ENCODE data around the gene NBEA.

The NBEA gene

DNA sequence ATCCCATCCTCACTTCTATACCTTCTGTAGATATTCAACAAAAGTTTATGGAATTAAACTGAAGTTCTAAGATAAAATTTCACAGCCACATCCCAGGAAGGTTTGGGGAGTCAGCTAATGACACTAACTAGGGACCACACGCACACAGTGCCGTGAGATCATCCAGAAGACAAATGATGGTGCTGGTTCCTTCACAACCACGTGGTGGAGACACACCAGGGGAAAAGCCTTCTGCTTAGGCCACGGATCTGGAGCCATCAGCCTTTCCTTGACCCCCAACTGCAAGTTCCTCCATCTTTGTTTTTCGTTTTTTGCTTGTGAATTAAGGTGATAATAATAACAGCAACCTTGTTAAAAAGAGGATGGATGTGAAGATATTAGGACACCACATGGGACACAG is 776.0 kb downstream of the NBEA start:
- ChIA-PET POLR2A (no interaction called here), CTCF (interaction anchor here (1.0 kb wide), 1 partner anchor 87 kb away, joined by 3 read pairs; no protein-coding TSS in a partner anchor)

DNA sequence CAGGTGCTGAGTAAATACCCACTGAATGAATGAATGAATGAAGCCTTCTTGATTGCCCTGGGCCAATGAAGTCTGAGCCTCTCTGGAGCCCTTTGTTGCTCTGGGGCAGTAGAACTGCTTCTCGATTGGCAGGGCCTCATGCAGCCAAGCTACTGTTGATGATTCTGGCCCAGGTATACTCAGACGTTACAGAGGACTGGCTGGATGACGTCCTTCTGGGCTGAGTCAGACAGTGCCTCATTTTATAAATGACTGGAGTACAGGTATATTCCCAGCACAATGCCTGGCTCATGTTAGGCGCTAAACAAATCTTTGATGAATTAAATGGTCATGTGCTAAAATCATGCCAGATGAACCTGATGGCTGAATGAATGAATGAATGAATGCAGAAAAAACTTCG is 778.2 kb downstream of the NBEA start:
- no peak overlapping the region for H3K4me3 ChIP-seq (ENCODE audit: low read depth, low read length)
- ChIA-PET POLR2A (no interaction called here), CTCF (interaction anchor here (0.6 to 1.4 kb wide), 6 partner anchors 8 to 69 kb away, joined by 3 to 5 read pairs (median 4); no protein-coding TSS in a partner anchor)
- no peaks in the 10 kb centered on the region for H3K36me3 ChIP-seq (ENCODE audit: control insufficient read depth in 2 of 2, insufficient read depth in 1 of 2, low read length in 2 of 2)
- no peak for TF ChIP-seq ZNF335 (tag by site-specific recombination; conservative IDR thresholded peaks at IDR 0.05)
- no peak for TF ChIP-seq SCRT1 (tag by site-specific recombination; IDR thresholded peaks at IDR 0.05; ENCODE audit: borderline replicate concordance)
- TF ChIP-seq, protein P1, sequence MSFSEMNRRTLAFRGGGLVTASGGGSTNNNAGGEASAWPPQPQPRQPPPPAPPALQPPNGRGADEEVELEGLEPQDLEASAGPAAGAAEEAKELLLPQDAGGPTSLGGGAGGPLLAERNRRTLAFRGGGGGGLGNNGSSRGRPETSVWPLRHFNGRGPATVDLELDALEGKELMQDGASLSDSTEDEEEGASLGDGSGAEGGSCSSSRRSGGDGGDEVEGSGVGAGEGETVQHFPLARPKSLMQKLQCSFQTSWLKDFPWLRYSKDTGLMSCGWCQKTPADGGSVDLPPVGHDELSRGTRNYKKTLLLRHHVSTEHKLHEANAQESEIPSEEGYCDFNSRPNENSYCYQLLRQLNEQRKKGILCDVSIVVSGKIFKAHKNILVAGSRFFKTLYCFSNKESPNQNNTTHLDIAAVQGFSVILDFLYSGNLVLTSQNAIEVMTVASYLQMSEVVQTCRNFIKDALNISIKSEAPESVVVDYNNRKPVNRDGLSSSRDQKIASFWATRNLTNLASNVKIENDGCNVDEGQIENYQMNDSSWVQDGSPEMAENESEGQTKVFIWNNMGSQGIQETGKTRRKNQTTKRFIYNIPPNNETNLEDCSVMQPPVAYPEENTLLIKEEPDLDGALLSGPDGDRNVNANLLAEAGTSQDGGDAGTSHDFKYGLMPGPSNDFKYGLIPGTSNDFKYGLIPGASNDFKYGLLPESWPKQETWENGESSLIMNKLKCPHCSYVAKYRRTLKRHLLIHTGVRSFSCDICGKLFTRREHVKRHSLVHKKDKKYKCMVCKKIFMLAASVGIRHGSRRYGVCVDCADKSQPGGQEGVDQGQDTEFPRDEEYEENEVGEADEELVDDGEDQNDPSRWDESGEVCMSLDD (tag by site-specific recombination; IDR thresholded peaks at IDR 0.05) = no peak
- no peak for TF ChIP-seq ZNF660 (tag by site-specific recombination; IDR thresholded peaks at IDR 0.05)
- H3K27ac ChIP-seq (ENCODE audit: extremely low read depth, low read depth, low read length) = no peak overlapping the region
- H3K9me3 ChIP-seq (ENCODE audit: control insufficient read depth, insufficient read depth, low read depth, low read length) = no peaks in the 10 kb centered on the region
- H3K4me1 ChIP-seq (ENCODE audit: control insufficient read depth, insufficient read depth, low read length) = no peaks in the 10 kb centered on the region

More for the DNA sequence above, 776.0 kb downstream of the NBEA start:
- H3K36me3 ChIP-seq (ENCODE audit: control insufficient read depth in 2 of 2, insufficient read depth in 1 of 2, low read length in 2 of 2) = no peaks in the 10 kb centered on the region
- no peak overlapping the region for H3K4me3 ChIP-seq (ENCODE audit: low read depth, low read length)
- H3K9me3 ChIP-seq (ENCODE audit: control insufficient read depth, insufficient read depth, low read depth, low read length) = no peaks in the 10 kb centered on the region
- H3K27ac ChIP-seq (ENCODE audit: extremely low read depth, low read depth, low read length) = no peak overlapping the region
- TF ChIP-seq, protein P2, sequence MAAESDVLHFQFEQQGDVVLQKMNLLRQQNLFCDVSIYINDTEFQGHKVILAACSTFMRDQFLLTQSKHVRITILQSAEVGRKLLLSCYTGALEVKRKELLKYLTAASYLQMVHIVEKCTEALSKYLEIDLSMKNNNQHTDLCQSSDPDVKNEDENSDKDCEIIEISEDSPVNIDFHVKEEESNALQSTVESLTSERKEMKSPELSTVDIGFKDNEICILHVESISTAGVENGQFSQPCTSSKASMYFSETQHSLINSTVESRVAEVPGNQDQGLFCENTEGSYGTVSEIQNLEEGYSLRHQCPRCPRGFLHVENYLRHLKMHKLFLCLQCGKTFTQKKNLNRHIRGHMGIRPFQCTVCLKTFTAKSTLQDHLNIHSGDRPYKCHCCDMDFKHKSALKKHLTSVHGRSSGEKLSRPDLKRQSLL (tag by site-specific recombination; IDR thresholded peaks at IDR 0.05) = no peak
- TF ChIP-seq KLF9 (tag by site-specific recombination; IDR thresholded peaks at IDR 0.05; ENCODE audit: low read depth) (no peak), ZNF548 (tag by site-specific recombination; IDR thresholded peaks at IDR 0.05) (no peak), ZBTB8A (tag by site-specific recombination; IDR thresholded peaks at IDR 0.05) (no peak), GFI1B (tag by site-specific recombination; IDR thresholded peaks at IDR 0.05) (no peak), ZNF747 (tag by site-specific recombination; IDR thresholded peaks at IDR 0.05) (no peak), ZNF514 (tag by site-specific recombination; IDR thresholded peaks at IDR 0.05) (no peak), ZNF140 (tag by site-specific recombination; IDR thresholded peaks at IDR 0.05) (no peak), ZNF585B (tag by site-specific recombination; IDR thresholded peaks at IDR 0.05) (no peak), ZNF404 (tag by site-specific recombination; IDR thresholded peaks at IDR 0.05) (no peak), ZNF423 (tag by site-specific recombination; IDR thresholded peaks at IDR 0.05) (no peak), MZF1 (tag by site-specific recombination; IDR thresholded peaks at IDR 0.05; ENCODE audit: borderline replicate concordance) (no peak), KLF10 (tag by site-specific recombination; IDR thresholded peaks at IDR 0.05) (no peak)
- TF ChIP-seq, protein P3, sequence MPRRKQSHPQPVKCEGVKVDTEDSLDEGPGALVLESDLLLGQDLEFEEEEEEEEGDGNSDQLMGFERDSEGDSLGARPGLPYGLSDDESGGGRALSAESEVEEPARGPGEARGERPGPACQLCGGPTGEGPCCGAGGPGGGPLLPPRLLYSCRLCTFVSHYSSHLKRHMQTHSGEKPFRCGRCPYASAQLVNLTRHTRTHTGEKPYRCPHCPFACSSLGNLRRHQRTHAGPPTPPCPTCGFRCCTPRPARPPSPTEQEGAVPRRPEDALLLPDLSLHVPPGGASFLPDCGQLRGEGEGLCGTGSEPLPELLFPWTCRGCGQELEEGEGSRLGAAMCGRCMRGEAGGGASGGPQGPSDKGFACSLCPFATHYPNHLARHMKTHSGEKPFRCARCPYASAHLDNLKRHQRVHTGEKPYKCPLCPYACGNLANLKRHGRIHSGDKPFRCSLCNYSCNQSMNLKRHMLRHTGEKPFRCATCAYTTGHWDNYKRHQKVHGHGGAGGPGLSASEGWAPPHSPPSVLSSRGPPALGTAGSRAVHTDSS (tag by site-specific recombination; IDR thresholded peaks at IDR 0.05) = no peak
- TF ChIP-seq, protein P4, sequence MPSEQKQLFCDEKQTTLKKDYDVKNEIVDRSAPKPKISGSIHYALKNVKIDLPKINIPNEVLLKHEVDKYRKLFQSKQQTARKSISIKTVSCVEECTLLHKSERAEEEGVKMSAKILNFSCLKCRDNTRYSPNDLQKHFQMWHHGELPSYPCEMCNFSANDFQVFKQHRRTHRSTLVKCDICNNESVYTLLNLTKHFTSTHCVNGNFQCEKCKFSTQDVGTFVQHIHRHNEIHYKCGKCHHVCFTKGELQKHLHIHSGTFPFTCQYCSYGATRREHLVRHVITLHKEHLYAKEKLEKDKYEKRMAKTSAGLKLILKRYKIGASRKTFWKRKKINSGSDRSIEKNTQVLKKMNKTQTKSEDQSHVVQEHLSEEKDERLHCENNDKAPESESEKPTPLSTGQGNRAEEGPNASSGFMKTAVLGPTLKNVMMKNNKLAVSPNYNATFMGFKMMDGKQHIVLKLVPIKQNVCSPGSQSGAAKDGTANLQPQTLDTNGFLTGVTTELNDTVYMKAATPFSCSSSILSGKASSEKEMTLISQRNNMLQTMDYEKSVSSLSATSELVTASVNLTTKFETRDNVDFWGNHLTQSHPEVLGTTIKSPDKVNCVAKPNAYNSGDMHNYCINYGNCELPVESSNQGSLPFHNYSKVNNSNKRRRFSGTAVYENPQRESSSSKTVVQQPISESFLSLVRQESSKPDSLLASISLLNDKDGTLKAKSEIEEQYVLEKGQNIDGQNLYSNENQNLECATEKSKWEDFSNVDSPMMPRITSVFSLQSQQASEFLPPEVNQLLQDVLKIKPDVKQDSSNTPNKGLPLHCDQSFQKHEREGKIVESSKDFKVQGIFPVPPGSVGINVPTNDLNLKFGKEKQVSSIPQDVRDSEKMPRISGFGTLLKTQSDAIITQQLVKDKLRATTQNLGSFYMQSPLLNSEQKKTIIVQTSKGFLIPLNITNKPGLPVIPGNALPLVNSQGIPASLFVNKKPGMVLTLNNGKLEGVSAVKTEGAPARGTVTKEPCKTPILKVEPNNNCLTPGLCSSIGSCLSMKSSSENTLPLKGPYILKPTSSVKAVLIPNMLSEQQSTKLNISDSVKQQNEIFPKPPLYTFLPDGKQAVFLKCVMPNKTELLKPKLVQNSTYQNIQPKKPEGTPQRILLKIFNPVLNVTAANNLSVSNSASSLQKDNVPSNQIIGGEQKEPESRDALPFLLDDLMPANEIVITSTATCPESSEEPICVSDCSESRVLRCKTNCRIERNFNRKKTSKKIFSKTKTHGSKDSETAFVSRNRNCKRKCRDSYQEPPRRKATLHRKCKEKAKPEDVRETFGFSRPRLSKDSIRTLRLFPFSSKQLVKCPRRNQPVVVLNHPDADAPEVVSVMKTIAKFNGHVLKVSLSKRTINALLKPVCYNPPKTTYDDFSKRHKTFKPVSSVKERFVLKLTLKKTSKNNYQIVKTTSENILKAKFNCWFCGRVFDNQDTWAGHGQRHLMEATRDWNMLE (tag by site-specific recombination; conservative IDR thresholded peaks at IDR 0.05; ENCODE audit: low read depth) = no peak
- no peaks in the 10 kb centered on the region for H3K4me1 ChIP-seq (ENCODE audit: control insufficient read depth, insufficient read depth, low read length)
